NCI-H510A treated with DMSO at 0.1 percent for 48 hours (cell line): Measurements from ENCODE around the gene F11.
"Not testable (repeated sequence)": the region's sequence is repeated elsewhere in the genome, so short reads cannot be mapped to it uniquely, and the experiment has no call there.

ENCODE experiments used
- DNase-seq: peaks from one replicate; lab custom pipeline; 2025; lab: John Stamatoyannopoulos, UW

F11 gene

DNA sequence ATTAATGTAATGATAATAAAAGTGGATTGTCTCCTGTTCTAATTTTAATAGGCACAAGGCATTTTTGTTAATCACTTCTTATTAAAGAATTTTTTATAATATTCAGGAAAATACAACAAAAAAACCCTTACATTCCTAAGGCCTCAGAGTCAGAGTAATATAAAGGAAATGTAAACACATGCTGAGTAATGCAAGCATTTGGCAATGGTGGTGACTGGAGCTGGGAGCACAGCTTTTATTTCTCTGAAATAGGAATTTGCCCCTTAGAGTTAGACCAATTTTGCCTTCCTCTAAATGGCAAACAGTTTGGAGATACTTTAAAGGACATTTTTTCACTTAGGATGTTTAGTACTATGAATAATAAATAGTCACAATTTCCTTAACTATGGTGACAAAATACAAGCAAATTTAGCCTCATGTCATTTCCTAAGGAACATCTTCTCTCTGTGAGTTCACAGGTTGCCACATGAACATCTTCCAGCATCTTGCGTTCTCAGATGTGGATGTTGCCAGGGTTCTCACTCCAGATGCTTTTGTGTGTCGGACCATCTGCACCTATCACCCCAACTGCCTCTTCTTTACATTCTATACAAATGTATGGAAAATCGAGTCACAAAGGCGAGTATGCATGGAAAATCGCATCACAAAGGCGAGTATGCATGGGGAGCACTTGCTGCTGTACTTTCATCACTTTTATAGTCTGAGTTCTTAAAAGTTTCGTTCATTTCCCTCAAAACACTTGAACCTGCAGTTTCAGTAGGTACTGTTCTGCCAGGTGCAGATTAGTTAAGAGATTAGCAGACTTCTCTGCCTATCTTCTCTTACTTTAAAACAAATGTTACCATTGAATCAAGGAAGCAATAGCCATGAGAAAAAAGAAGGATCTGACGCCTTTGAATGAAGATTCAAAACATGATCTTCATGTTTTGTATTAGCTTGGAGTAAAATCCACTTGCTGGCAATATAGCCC lies 15.9 kb upstream of the F11 start:
- DNase-seq, result no peak

DNA sequence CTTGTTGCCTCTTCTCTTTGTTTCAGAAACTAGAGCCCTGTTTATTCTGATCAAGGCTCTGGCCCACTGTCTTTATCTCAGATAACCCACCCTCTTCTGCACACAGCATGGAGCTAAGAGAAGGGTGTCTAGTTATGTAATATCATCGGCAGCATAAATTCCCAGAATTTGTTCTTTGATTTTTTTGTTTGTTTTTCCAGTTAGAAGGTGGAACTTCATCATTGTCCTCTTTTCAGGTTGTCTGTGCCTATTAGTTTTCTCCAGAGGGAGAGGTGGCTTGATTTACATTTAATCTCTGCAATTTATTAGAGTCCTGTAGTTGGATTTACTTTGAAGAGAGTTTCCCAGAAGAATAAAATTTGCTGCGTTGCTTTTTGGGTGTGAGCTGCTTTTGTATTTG lies 15.2 kb upstream of the F11 start:
- no peak for DNase-seq

DNA sequence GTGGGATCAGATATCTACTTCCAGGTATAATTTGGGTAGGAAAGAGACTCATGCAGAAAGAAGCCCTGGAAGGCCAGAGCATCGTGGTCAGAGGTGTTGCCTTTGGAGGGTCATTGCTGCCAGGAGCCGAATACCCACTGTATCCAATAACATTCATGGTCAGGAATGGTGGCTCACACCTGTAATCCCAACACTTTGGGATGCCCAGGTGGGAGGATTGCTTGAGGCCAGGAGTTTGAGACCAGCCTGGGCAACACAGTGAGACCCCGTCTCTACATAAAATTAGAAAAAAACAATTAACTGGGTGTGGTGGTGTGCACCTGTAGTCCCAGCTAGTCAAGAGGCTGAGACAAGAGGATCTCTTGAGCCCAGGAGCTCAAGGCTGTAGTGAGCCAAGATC lies 10.9 kb upstream of the F11 start:
- DNase-seq, result no peak

DNA sequence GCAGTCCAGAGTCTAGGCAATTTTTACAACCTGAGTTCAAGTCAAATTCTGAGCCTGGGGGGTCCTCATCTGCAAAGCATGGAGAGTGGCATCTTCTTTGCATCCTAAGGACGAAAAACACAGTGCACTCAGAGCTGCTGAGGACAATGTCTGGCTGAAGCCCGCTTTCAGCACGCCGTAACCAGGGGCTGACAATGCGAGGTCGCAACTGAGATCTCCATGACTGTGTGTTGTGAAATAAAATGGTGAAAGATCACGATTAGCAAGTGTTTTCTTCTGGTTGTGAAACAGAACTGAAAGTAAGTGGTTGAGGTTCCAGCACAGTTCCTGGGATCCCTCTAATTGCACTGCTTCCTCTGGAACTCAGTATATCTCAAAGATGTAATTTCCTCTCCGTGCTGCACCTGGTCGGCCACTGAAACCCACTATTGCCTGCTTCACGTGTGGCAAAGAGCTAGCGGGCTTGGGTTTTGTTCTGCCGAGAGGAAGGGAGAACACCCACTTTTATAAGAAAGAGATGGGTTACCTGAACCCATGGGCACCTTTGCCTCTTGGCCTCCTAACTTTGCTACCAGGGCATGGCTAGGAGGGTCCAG lies 7.7 kb upstream of the F11 start:
- DNase-seq, result no peak

DNA sequence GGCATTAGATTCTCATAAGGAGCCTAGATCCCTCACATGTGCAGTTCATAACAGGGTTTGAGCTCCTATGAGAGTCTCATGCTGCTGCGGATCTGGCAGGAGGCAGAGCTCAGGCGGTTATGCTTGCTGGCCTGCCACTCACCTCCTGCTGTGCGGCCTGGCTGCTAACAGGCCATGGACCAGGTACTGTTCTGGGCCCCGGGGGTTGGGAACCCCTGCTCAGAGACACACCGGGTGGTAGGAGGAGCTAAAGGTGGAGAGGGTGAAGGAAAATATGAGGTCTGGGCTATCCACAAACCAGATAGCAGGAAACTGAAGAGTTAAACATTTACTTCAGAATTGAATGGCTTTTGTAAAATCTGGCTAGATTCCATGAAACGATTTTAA lies 5.9 kb upstream of the F11 start:
- no peak for DNase-seq

DNA sequence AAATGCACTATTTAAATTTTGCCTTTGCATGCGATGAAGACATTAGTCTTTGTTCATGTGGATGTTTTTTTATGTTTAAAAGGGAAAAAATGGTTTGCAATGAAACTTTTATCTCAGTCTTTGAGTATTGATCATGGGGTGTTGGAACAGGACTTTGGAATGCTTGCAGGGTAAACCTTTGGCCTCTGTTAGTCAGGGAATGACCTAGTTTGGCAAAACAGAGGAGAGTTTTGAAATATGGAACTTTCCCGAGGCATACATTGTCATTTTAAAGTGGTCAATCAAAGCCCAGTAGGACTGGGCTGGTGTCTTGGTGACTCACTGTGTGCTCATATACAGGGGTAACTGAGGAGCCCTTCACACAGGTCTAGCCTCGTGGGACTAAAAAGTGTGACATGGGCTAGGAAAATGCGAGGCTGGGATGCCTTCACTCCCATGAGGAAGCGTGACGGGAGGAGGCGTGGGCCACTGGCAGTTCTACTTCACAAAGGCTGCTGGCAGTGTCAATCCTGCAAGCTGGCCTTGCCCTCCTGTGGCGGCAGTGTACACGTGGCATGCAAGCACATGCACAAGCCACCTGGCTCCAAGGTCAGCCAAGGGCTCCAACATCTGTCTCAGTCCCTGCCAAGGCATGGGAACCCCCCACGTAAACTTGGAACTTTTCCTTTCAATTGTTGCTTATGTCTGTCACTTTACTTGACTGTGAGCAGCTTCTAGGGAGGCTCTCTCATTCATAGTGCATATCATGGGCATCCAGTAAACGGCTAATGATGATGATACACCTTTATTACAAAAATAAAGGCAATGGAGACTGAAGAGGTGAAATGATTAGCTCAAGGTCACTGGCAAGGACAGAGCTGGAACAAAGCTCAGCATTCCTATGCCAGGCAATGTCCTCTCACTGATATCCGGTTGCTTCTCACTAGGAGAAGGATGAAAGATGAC lies 5.2 kb upstream of the F11 start:
- DNase-seq, result no peak

DNA sequence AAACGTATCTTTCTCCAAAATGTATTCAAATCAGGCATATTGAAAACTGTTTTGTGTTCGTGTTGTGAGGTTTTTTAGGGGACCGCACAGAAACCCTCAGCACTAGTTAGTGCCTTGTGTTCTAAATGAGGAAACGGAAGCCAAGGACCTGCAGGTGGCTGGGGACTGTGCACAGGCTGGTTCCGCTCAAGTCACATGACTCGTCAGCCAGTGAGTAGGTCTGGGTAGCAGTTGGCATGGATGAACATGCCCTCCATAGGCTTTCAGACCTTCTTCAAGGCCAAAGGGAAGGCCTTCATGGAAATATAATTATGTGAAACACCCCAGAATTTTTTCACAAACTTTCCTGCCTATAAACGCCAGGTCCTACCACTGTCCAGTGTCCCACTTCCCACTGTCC lies 1.3 kb upstream of the F11 start:
- no peak for DNase-seq

DNA sequence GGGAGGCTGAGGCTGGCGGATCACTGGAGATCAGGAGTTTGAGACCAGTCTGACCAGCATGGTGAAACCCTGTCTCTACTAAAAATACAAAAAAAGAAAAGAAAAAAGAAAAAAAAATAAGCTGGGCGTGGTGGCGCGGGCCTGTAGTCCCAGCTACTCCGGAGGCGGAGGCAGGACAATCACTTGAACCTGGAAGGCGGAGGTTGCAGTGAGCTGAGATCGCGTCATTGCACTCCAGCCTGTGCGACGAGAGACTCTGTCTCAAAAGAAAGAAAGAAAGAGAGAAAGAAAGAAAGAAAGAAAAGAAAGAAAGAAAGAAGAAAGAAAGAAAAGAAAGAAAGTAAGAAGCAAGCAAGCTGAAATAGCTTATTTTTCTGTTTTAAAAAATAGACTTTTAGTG lies 739 bp upstream of the F11 start:
- not testable (repeated sequence) for DNase-seq

DNA sequence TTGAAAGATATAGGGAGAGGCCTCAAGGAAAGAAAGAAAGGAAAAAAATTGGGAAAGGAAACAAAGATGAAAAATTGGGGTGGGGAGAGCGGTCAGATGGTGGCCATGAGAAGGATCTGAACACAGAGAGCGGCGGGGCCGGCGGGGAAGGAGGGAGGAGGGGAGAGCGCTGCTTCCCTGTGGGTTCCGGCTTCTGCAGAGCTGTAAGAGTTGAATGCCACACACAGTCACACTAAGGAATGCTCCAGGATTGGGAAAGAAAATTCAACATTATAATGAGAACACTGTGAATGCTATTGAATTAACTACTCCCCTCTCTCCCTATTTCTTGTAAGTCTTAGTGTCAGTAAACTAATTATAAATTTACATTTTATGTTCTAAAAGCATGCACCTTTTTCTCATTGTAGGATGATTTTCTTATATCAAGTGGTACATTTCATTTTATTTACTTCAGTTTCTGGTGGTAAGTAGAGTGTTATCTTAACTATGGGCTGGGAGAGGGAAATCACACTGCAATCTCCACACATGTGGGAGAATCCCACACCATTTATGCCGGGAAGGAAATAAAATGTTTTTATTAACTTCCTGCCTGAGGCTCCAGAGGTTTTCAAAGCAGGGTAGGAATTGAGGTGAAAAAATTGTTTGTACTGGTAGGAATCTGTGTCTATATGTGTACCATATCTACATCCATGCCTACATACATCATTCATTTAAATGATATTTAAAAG lies 904 bp downstream of the F11 start:
- no peak for DNase-seq

DNA sequence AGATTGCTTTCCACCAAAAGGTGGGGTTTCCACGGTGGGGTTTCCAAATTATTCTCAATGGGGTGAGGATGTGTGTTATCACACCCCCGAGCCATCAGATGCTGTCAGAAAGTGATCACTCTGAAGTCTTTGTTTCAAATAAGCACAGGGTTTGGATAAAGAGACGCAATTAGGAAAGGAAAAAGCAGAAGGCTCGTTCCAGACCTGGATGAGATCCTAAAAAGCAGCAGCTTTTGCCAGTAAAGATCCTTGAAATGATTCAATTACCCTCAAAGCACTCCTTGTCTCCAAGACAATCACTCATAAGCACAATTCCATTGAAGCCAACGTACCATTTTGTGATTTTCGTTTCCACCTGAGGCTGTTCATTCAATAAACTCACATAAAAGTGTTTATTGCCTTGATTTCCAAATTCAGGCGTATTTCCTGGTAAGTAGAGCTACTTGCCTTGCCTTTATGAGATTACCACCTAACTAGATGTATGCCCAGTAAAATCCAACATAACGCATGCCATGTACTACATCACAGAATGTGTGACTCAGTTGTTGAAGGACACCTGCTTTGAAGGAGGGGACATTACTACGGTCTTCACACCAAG lies 5.2 kb downstream of the F11 start:
- DNase-seq, result no peak

DNA sequence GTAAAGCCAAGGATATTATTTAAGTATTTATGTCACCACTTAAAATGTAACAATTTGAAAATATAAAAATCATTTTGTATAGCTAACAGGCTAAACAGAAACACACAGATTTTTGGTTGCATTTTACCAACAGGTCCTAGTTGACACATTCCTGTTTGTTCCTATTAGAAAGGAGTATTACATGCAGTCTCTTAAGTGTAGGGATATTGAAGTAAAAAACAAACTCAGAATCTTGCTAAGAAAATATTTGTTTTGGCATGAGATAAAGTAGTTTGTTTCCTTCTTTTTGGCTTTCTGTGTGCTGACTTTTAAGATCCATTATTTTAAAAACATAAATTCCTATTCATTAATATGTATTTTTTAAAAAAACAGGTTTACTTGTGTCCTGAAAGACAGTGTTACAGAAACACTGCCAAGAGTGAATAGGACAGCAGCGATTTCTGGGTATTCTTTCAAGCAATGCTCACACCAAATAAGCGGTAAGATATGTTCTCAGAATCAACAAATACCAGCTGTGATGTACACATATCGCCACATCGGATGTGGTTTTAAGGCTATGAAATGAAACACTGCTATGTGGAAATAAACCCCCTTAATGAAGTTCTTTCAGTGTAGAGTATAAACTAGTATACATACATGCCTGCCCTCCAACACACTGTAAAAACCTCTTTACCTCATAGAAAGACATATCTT lies 6.9 kb downstream of the F11 start:
- no peak for DNase-seq

DNA sequence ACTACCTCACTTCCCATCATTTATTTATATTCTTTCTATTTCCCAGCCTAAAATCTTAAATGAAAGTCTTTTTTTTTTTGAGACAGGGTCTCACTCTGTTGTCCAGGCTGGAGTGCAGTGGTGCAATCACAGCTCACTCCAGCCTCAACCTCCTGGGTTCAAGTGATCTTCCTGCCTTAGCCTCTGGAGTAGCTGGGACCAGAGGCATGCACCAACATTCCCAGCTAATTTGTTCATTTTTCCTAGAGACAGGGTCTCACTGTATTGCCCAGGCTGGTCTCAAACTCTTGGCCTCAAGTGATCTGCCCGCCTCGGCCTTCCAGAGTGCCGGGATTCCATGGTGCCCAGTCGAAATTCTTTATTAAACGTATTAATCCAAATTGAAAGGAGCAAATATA lies 7.4 kb downstream of the F11 start:
- not testable (repeated sequence) for DNase-seq

DNA sequence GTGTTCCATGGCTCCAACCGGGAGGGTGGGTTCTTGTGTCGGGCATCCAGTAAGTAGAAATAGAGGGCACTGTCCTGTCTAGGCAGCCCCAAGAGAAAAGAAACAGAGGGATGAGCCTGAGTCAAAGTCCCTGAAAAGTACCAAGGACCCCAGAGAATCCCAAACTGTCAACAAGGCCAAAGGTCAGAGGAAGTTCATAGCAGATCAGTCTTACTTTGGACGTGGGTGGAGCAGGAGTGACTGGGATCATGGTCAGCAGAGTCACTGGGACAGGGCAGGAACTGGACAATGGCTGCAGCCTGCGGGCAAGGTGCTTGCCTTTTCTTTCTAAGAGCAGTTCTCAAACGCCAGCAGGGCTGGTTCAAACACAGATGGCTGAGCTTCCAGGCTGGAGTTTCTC lies 17.3 kb downstream of the F11 start:
- no peak for DNase-seq

DNA sequence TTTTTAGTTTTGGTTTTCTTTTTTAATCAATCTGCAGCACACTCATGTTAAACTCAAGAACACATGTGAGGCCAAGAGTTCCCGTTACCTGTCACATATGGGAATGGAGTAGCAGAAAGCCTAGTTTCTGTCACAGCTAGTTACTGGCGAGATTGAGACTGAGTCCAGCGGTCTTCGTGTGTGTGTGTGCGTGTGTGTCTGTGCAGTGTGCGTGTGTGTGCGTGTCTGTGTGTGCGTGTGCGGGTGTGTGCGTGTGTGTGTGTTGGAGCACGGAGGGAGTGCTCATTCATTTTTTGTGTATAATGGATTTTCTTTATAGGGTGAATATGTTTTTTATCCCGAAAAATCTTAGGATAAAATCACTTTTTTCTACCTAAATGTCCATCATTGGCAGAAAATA lies 19.2 kb downstream of the F11 start:
- DNase-seq, result no peak

DNA sequence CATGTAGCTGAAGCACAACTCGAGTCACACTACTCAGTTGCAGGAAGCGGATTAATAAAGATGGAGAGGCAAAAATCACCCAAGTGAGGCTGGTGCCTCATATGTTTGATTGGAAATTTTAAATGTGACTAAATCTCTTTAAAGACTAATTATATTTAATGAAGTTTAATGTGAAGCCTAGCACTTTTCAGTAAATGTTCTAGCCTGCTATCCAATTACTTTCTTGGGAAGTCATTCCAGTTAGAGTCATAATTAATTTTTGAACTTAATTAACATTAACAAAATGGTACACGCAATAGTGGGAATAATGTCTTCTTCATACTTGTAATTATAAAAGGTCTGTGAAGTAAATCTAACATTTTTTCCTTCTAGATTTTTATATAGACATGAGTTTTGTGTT lies 20.6 kb downstream of the F11 start:
- no peak for DNase-seq

DNA sequence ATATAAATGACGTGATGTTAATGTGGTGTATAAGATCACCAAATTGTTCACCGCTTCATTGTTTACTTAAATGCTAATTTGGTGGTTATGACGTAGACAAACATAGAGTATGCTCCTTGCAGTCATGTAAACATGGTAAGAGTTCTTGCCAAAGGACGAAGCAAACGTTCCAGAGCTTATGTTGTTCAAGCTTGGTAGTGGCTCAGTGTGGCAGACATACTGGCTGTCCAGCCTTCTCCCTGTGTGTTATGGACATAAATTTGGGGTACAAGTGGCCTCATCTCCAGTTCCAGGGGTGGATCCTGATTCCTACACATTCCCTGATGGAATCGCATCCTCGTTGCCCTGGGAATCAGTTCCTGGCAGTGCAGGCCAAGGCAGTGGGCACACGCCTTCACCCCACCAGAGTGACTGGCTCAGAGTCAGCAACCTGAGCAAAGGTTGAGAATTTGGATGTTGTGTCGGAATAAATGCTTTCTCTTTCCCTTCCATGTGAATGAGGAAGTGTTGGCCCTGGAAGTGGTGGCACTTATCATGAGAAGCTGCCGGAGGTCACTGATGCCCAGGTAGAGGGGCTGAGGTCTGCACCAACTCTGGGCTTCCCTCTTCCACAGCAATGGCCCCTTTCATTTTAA lies 25.4 kb downstream of the F11 start:
- no peak for DNase-seq

DNA sequence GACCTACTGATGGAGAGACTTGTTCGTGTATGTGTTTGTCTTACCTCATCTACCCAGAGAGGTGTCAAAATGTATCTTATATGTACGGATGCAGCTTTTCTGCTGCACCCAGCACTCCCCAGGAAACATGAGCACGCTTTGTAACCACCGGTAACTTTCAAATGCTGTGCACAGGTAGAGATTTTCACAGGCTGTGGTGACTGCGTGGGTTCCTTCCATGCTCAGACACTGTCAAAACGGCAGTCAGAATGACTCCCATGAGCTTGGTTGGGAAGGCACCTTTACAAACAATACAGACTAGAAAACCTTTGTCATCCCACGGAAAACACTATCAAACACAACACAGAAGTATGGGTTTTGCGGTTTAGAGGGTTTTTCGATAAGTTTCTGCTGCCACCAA lies 28.2 kb downstream of the F11 start:
- DNase-seq, result no peak

DNA sequence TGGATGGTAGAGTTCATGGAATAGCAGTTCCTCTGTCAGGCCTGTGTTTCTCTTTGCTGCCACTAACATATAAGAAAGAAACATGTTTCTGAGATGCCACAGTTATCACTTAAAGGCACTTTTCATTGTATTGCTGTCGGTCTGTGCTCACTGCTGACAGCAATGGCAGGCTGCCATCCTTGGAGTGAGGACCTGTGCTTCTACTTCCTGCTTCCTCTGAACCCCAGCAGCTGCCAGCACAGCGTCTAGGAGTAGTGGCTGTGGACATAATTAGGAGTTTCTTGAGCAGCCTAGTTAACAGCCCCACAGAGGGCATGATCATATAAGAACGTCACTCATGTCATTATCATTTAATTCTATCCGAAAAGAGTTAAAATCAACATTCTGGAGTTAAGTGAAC lies 30.5 kb downstream of the F11 start:
- DNase-seq, result no peak

DNA sequence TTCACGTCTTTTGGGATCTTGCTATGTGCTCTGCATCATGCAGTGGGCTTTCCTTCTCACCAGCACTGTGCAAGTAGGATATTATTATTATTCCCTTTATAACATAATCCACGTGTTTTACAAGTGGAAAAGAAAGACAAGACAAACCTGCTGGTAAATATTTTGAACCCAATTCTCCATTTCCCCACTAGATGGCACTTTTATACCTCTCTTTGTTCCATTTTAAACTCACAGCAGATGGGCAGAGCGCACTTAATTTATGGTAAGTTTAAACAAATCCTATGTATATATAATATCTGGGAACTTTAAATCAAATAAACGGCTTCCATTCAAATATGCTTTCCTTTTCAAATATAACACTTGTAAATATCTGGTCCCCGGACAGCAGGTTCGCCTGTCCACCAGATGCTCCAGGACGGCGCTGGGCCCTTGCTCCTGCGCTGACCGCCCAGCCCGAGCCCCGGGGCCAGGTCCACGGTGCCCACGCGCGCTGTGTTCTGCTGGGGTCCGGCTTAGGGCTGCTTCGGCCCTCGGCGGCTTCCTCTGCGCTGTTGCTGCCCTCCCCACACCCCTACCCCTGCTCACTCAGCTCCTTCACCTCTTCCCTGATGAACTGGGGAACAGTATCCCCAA lies 31.1 kb downstream of the F11 start:
- DNase-seq, result peak; percentile 61
